Neural progenitor cell (in vitro differentiated cells): Measurements from ENCODE around the gene ERBB4.

Experiments used
- CTCF ChIP-seq: fragments of 200-600 bp; sonication (generic); IDR thresholded peaks from 2 replicates; pipeline ENCODE4 v1.5.1; 2017; ENCODE audit warnings: antibody characterized with exemption, mild to moderate bottlenecking
- EZH2 ChIP-seq: fragments of 200-600 bp; sonication (generic); IDR thresholded peaks from 2 replicates; pipeline ENCODE4 v1.6.1; 2017; ENCODE audit warnings: antibody characterized with exemption, mild to moderate bottlenecking, moderate library complexity
- EZH2phosphoT487 ChIP-seq: fragments of 200-600 bp; sonication (generic); IDR thresholded peaks from 2 replicates; pipeline ENCODE4 v1.6.1; 2017; ENCODE audit warnings: antibody characterized with exemption

GRCh38 chr2:211877061-211877460 lies 661.5 kb downstream of the ERBB4 start:
- TF ChIP-seq CTCF = no peak
- no peak for TF ChIP-seq EZH2
- TF ChIP-seq EZH2phosphoT487 = no peak
